RWPE1 (cell line): ENCODE measurements around the gene EFNA3.

Source experiments
- CTCF ChIA-PET: fragments of 350-600 bp; sonication (Branson Sonifier 250); formaldehyde crosslinking; extraction: SDS; loops from one replicate; lab custom pipeline; 2021; lab: Yijun Ruan, JAX
- POLR2A ChIA-PET: fragments of 400-600 bp; formaldehyde crosslinking; extraction: SDS; loops from one replicate; lab custom pipeline; 2020; ENCODE audit warnings: antibody characterized with exemption; ENCODE audit not compliant: low non-redundant PET; lab: Yijun Ruan, JAX
- DNase-seq: peaks from one replicate; pipeline ENCODE4 v3.0.0; 2012; ENCODE audit warnings: low spot score
- H3K27ac ChIP-seq: fragments of 450-650 bp; 2 replicates; pipeline ENCODE4 v1.5.1; 2017
- TF ChIP-seq, protein P1 (sequence below): fragments of 450-650 bp; conservative IDR thresholded peaks from 2 replicates; pipeline ENCODE4 v1.5.1; 2017; ENCODE audit warnings: low read depth, mild to moderate bottlenecking

Gene EFNA3

DNA sequence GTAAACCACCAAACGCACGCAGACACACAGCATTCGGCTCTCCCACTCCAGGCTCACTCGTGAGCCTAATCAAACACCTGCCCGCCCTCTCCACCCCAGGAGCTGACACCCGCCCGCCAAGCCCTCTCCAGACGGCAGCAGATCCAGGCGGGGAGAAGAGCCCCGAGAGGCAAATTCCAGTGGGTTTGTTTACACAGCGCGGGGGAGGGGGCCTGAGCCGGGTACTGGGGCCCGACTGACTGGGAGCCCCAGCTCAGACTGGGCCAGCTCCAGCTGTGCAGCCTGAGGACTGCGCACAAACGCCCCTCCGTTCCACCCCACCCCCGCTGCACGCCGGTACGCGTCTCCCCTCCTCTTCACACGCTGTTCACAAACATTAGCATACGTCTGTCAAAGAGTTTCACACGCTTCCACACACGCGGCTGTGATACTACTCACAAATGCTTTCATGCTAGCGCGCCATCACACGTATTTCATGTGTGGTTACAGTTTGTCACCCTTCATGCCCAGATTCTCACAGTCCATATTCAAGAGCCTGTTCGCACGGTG lies 48.0 kb downstream of the EFNA3 start:
- peak overlapping the region; percentile 98 for H3K27ac ChIP-seq
- DNase-seq, result no peak
- TF ChIP-seq, protein P1, sequence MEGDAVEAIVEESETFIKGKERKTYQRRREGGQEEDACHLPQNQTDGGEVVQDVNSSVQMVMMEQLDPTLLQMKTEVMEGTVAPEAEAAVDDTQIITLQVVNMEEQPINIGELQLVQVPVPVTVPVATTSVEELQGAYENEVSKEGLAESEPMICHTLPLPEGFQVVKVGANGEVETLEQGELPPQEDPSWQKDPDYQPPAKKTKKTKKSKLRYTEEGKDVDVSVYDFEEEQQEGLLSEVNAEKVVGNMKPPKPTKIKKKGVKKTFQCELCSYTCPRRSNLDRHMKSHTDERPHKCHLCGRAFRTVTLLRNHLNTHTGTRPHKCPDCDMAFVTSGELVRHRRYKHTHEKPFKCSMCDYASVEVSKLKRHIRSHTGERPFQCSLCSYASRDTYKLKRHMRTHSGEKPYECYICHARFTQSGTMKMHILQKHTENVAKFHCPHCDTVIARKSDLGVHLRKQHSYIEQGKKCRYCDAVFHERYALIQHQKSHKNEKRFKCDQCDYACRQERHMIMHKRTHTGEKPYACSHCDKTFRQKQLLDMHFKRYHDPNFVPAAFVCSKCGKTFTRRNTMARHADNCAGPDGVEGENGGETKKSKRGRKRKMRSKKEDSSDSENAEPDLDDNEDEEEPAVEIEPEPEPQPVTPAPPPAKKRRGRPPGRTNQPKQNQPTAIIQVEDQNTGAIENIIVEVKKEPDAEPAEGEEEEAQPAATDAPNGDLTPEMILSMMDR, result no peak
- ChIA-PET CTCF (interaction anchor here (0.6 to 1.1 kb wide), 2 partner anchors 35 to 37 kb away, joined by 3 read pairs; no protein-coding TSS in a partner anchor), POLR2A (interaction anchor here (3.5 kb wide), 1 partner anchor 9 kb away, joined by 14 read pairs; the partner anchor contains the start of gene SLC50A1)

DNA sequence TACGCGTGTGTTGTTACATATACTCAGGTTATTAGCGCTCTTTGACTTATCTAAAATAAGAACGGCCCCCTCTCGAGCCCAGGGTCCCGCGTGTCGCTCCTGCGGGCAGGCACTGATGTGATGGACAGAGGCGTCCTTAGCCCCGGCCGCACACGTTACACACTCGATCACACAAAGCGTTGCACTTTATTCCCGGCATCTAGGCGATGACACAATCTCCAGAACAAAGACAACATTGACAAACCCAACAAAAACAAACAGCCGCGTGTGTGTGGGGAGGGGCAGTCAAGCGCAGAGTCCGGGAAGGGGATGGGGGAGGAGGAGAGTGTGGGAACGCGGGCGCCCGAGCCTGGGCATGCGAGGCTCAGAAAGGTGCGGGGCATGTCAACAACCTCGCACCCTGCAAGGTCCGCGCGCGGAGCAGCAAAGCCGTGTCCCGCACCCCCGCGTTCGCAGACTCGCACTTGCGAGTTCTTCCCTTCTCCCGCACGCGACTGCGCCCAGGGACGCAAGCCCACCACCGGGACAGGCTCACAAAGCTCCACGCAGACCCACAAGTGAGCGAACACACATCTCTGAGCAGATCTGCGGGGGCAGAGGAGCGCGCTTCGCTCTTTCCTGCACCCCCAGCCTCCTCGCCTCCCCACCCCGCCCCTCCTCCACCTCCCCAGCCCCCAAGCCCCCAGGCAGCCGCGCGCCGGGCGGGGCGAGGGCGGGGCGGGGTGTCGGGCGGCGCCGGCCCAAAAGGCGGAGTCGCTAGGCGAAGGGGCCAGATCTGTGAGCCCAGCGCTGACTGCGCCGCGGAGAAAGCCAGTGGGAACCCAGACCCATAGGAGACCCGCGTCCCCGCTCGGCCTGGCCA lies 48.7 kb downstream of the EFNA3 start, which contains the start of gene EFNA1:
TSS of gene EFNA1 (plus strand) at position 772 of the 862 bp plus-strand sequence. CDS start 102 bp downstream, outside the sequence.
- CTCF ChIA-PET, result interaction anchor here (0.5 kb wide), 1 partner anchor 27 kb away, joined by 6 read pairs; no protein-coding TSS in a partner anchor
- peak within 1 kb of the TSS; percentile 98 for H3K27ac ChIP-seq
- POLR2A ChIA-PET, result interaction anchor here (3.5 kb wide), 1 partner anchor 8 kb away, joined by 14 read pairs; the partner anchor contains the start of gene SLC50A1
- DNase-seq, result no peak
- TF ChIP-seq, protein P1, result no peak

DNA sequence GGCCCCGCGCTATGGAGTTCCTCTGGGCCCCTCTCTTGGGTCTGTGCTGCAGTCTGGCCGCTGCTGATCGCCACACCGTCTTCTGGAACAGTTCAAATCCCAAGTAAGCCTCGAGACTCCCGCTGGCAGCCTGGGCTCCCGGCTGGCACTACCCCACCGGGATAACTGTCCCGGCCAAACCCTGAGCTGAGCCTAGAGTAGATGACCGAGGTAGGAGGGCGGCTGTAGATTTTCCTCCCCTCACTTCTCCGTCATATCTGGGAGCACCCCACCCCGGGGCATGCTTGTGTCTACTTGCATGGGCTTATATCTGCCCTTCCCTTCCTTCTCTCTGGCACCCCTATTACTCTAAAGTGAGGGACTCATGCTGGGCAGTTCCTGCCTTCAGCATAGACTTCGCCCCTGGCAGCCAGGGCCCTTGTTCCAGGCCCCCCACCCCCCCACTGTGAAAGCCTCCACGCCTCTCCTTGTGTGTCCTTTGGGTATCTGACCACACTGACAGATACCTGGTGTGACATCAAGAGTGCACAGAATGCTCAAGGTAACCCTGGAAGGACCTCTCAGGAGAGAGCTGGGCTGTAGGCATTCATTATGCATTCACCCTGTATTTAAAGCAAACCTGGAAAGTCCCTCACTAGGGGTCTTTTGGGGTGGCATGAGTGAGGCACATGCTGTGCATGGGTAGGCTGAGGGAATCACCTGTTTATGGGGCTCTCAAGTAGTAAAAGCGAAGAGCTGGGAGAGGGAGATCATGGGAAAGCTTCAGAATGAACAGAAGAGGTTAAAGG lies 49.5 kb downstream of the EFNA3 start:
- peak overlapping the region; percentile 98 for H3K27ac ChIP-seq
- ChIA-PET CTCF (interaction anchor here (0.5 to 1.6 kb wide), 6 partner anchors 16 to 159 kb away, joined by 3 to 14 read pairs (median 4); no protein-coding TSS in a partner anchor), POLR2A (no interaction called here)
- TF ChIP-seq, protein P1, result no peak
- DNase-seq, result no peak

GRCh38 chr1:155128755-155129473 lies 50.3 kb downstream of the EFNA3 start:
- CTCF ChIA-PET, result interaction anchor here (0.6 to 1.8 kb wide), 6 partner anchors 37 to 160 kb away, joined by 3 to 14 read pairs (median 4); no protein-coding TSS in a partner anchor
- POLR2A ChIA-PET, result no interaction called here
- no peak for DNase-seq
- TF ChIP-seq, protein P1, result no peak
- peak overlapping the region; percentile 98 for H3K27ac ChIP-seq

- TF ChIP-seq, protein P1, result no peak
- ChIA-PET POLR2A (interaction anchor here (1.3 kb wide), 1 partner anchor 43 kb away, joined by 3 read pairs; the partner anchor contains the start of gene KRTCAP2), CTCF (interaction anchor here (0.6 to 2.6 kb wide), 3 partner anchors 37 to 69 kb away, joined by 8 to 14 read pairs (median 9); partner anchors contain the start of gene KRTCAP2)
- DNase-seq, result no peak
- H3K27ac ChIP-seq, result peak overlapping the region; percentile 98
Measured at GRCh38 chr1:155130272-155131006, 51.8 kb downstream of the EFNA3 start.
